ENCODE data around the gene RAB5A.
"Not testable (repeated sequence)": the region's sequence is repeated elsewhere in the genome, so short reads cannot be mapped to it uniquely, and the experiment has no call there.

RAB5A gene

DNA sequence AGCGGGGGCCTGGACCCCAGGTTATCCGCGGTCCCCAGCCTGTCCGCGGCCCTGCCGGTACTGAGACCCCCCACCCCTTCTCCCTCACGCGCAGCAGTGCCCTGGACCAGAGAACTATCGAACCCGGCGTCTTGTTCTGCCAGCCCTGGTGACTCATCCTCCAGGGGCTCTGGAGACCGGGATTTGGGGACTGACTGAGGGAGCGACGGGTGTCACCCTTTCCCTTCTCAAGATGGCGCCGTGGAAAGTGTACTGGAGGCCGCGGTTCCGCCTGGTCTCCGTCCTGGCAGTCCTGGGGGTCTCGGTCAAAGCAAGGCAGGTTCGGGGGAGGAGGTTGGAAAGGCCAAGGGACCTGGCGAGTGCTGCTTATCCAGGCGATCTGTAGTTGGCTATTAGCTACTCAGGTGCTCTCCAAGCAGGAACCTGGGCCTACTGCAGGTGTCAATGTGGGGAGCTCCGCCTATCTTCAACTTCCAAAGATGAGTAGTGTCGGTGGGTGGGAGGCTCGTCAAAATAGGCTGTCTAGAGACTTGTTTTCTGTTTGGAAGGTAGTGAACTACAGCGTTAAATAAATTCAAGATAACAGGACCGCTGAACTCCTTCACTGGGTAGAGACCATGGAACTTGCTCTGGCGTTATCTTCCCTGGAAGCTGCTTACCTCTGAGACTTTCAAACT lies 790 bp downstream of the RAB5A start:
- peak; percentile 45 for DNase-seq (ENCODE audit: low spot score)

DNA sequence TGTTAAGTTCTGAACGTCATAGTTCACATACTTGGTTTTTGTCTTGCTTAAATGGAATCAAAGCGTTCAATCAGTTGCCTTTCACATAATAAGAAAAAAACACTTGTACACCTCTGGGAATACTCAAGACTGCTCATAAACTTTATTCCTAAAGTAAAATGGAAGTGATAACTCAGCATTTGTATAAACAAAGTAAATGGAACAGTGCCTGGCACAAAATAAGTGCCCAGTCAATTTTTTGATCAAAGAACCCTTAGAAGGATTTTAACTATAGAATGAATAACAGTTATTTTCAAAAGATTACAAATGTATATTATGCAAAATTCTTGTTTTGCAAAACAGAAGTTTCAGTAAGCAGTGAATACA lies 1.3 kb downstream of the RAB5A start:
- no peak for DNase-seq (ENCODE audit: low spot score)

DNA sequence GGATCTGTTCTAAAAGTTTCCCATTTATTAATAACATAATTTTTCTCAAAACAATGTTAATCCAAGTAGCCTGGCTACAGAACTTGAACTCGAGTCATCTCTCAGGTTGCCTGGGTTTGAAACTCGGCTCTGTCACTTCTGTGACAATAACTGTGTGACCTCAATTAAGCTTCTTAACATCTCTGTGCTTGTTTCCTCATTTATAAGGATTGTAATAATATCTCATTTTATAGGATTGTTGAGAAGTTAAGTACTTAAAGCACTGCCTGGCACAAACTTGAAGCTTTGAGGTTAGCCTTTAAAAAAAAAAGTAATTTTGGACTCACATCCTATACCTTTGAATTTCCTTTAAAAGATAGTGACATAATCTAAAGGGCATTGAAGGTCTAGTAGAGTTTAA lies 3.4 kb downstream of the RAB5A start:
- DNase-seq (ENCODE audit: low spot score): no peak

DNA sequence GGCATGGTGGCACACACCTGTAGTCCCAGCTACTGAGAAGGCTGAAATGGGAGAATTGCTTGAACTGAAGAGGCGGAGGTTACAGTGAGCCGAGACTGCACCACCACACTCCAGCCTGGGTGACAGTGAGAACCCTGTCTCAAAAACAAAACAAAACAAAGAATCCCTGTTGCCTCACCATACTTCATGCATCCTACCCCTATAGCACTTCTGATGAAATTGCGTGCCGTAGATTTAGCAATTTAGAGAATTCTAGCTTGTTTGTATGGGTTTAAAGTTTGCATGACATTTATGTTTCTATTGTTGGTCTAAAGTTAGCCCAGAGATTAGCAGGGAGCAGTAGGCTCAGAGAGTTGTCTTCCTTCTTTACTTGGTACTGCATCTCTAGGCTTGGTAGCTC lies 7.8 kb downstream of the RAB5A start:
- no peak for DNase-seq (ENCODE audit: low spot score)

DNA sequence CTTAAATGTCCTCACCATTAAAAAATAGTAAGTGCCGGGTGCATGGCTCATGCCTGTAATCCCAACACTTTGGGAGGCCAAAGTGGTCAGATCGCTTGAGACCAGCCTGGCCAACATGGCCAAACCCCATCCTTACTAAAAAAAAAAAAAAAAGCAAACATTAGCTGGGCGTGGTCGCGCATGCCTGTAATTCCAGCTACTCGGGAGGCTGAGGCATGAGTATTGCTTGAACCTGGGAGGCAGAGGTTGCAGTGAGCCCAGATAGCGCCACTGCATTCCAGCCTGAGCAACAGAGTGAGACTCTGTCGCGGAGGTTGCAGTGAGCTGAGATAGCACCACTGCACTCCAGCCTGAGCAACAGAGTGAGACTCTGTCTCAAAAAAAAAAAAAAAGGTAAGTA lies 10.5 kb downstream of the RAB5A start:
- DNase-seq (ENCODE audit: low spot score): not testable (repeated sequence)

DNA sequence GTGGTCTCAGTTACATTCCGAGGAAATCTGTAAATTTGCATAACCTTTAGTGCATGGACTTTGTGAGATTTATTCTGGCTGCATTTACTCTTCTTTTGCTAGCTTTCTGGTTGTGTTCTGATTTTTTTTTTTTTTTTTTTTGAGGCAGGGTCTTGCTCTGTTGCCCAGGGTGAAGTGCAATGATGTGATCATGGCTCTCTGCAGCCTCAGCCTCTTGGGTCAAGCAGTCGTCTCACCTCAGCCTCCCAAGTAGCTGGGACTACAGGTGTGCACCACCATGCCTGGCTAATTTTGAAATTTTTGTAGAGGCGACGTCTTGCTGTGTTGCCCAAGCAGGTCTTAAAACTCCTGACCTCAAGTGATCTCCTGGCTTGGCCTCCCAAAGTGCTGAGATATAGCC lies 12.6 kb downstream of the RAB5A start:
- DNase-seq (ENCODE audit: low spot score): no peak

DNA sequence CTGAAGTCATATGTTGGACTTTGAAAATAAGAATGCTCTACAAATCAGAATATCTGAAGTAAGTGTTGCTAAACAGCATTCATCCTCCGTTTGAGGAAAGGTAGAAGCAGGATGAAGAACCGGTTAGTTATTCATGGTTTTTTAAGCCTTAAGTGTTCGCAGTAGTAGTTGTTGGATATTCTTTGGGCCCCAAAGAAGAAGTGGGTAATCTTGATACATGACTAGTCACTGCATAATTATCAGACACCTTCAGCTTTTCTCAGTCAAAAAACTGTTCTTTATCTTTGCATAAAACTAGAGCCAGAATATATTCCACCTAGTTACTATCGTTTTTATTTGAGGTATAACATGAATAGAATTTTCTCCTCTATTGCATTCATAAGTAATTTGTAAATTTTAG lies 13.8 kb downstream of the RAB5A start:
- no peak for DNase-seq (ENCODE audit: low spot score)

DNA sequence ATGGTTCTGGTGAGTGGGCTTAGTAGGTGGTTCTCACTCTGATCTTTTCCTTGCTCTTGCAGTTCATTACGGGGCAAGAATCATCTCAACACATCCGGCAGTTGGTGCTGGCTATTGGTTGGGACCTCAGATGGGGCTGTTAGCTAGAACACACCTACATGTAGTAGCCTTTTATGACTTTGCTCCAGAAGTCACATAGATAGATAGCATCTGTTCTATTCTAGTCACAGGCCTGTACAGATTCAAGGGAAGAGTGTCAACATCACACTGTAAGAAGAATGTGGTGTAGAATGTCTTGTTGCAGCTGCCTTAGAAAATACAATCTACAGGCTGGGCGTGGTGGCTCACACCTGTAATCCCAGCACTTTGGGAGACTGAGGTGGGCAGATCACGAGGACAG lies 15.1 kb downstream of the RAB5A start:
- DNase-seq (ENCODE audit: low spot score): no peak

DNA sequence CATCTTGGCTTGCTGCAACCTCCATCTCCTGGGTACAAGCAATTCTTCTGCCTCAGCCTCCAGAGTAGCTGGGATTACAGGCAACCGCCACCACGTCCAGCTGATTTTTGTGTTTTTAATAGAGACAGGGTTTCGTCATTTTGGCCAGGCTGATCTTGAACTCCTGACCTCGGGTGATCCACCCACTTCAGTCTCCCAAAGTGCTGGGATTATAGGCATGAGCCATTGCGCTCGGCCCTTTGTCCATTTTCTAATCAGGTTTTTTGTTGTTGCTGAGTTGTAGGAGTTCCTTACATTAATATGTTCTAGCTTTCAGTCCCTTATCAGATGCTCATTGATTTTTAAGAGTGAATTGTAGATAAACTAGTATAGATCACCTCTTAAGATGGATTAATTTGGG lies 20.3 kb downstream of the RAB5A start:
- no peak for DNase-seq (ENCODE audit: low spot score)

DNA sequence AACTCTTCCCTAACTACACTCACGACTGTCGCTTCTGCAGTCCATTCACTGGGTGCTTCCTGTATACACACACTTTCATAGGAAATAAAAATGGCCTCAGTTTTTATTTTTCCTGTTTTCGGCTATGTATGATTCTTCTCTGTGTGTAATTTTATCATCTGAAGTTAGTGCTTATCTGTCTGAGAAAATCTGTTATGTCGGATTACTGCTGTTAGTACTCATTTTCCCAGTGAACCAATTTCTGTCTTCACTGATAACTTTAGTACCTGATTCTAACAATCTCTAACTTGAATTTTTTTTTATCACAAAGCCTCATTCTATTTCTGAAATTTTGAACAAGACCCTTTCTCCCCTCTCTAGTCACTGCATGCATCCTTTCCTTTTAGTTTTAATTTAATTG lies 20.9 kb downstream of the RAB5A start:
- no peak for DNase-seq (ENCODE audit: low spot score)

DNA sequence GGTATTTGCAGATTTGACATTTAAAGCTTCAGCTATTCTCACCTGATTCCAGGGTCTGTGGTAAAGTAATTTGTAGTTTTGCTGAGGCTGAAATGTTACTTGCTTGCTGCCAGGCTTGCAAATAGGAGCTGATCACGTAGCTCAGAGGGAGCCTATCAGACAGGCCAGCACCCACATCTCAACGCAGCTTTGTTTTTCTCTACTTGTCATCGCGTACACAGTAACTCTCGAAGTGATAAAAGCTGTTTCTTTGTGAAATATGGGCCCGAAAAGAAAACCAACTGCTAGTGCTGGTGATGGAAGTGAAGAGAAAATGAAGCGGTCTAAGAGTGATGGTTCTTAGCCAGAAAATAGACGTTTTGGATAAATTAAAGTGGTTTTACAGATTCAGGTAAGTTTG lies 23.4 kb downstream of the RAB5A start:
- no peak for DNase-seq (ENCODE audit: low spot score)

DNA sequence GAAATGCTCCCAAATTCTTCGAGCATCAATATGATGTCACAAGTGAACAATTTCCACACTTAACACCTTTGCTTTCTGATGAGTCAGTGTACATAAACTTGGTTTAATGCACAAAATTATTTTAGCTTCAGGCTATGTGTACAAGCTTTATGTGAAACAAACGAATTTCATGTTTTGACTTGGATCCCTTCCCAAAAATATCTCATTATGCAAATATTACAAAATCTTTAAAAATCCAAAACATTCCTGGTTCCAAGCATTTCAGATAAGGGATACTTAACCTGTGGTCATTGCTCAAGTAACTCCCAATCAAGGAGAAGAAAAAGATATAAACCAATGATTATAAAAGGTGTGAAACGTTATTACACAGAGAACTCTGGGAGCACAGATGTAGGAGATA lies 25.2 kb downstream of the RAB5A start:
- DNase-seq (ENCODE audit: low spot score): no peak

DNA sequence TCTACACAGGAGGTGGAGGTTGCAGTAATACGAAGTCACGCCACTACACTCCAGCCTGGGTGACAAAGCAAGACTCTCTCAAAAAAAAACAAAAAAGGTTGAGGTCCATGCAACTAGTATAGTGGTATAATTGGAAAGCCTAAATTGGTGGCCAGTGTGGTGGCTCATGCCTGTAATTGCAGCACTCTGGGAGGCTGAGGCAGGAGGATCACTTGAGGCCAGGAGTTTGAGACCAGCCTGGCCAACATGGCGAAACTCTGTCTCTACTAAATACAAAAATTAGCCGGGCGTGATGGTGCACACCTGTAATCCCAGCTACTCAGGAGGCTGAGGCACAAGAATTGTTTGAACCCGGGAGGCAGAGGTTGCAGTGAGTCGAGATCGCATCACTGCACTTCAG lies 42.0 kb downstream of the RAB5A start:
- DNase-seq (ENCODE audit: low spot score): not testable (repeated sequence)

DNA sequence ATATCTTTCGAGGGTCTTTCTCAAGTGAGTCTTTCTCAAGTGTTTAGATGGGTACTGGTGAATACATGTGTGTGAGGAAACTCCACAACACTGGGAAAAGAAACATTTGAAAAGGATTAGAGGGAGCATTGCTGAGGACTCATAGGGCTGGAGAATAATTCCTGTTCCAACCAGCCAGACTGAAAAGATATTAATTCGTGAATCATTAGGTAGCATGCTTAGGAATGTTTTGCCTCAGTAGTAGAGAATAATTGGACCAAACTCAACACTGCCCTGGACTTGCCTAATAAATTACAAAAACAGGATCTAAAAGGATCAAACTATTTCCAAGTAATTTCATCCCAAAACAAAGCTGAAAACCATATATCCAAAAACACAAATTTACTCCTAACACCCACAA lies 47.9 kb downstream of the RAB5A start:
- no peak for DNase-seq (ENCODE audit: low spot score)

DNA sequence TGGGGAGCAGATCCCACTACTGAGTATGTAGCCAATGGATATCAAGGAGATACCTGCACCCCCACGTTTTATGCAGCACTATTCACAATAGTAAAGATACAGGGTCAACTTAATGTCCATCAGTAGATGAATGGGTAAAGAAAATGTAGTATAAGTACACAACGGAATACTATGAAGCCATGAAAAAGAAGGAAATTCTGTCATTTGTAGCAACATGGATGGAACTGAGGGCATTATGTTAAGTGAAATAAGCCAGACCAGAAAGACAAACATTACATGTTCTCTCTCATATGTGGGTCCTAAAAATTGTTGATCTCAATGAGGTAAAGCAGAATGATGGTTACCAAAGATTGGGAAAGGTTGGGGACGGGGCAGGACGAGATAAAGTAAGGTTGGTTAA lies 50.6 kb downstream of the RAB5A start:
- DNase-seq (ENCODE audit: low spot score): no peak

DNA sequence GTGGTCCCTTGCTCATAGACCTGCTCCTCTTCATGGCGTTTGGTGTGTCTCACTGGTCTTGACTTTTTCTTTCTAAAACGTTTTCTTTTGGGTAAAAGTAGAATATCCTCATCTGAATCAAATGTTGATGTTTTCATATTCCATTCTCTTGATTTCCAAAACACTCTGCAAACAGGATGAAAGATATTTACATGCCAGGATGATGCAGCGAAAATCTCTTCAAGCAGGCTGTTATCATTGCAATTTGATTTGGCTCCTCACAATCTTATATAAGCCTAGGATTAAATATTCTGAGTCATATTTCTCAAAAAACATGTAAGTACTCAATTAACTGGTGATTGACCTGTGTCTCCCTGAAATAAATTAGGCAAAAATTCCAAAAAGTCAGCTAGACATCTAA lies 55.0 kb downstream of the RAB5A start:
- DNase-seq (ENCODE audit: low spot score): no peak

DNA sequence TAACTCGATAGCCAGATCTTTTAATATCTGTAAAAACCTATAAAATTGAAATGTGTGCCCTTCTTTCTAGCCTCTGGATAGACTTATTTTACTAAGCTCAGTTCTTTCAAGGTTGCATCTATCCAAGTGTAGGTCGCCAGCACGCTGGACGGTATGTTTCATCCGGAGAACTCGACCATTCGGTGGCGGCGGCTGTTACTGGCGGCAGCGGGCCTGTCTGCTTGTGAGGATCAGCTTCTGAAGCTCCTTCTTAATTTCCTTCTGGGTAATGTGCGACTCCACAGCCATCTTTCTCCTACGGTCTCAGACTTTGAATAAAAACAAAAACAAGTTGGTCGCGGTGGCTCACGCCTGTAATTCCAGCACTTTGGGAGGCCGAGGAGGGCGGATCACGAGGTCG lies 61.1 kb downstream of the RAB5A start:
- no peak for DNase-seq (ENCODE audit: low spot score)

DNA sequence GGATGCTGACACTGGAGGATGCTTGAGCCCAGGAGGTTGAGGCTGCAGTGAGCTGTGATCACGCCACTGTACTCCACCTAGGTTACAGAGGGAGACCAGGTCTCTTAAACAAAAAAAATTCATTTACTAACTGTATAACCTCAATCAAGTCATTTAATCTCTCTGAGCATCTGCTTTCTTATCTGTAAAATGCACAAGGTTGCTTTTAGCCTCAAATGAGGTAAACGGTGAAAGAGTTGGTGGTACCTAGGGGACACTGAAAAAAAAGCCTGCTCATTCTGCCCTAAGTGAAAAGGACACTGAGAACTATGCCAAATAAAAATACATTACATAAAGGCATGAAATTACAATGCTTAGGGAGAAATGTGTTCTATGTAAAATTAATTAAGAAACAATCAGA lies 61.7 kb downstream of the RAB5A start:
- no peak for DNase-seq (ENCODE audit: low spot score)

DNA sequence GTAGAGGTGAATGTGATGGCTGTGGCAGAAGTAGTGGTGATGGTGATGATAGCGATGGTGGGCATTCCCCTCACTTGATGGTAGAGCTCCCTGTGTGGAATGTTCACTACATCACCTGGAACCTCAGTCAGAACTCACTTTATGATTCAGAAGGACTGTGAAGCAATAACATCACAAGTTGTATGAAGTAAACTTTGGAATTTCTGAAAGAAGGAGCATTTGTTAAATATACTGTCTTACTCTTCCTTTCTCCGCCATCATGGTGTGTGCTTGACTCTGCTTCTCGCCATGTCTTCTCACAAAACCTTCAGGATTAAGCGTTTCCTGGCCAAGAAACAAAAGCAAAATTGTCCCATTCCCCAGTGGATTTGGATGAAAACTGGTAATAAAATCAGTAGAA lies 65.3 kb downstream of the RAB5A start, which contains the start of gene PP2D1:
Gene PP2D1 (minus strand): TSS at position 101 of the 400 bp plus-strand sequence. CDS start 192 bp downstream, outside the sequence.
- no peak for DNase-seq (ENCODE audit: low spot score)

DNA sequence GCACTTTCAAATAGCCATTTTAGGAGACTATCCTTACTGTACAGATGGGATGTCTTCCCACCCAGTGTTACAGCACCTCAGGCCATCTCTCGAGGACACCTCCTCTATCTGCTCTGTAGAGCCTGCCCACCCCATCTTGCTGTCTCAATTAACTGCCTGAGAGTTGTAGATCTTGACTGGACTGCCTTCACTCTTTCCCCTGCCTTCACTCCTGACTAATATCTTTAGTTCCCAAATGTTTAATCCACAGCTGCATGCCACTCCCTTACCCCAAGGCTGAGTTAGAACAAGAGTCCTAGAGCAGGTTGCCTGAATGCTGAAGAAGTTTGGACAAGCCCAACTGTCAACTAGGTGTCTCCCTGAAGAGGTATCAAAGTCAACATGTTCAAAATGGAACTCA lies 66.5 kb downstream of the RAB5A start:
- DNase-seq (ENCODE audit: low spot score): no peak

DNA sequence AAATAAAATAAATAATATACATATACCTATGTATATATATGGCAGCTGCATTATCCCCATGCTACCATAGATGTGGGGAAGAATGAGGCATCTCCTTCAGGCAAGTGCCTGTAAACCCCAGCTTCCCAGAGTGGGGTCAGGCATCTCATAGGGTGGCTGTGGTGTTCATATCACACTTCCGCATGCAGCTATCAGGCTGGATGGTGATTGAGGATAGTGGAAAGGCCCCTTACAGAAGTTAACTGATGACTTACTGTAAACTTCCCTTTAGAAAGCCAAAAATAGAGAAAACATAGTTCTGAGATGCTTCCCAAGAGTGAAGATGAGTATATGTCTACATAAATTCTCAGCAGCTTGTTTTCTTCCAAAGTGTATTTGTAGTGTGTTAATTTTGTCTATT lies 68.6 kb downstream of the RAB5A start:
- no peak for DNase-seq (ENCODE audit: low spot score)

DNA sequence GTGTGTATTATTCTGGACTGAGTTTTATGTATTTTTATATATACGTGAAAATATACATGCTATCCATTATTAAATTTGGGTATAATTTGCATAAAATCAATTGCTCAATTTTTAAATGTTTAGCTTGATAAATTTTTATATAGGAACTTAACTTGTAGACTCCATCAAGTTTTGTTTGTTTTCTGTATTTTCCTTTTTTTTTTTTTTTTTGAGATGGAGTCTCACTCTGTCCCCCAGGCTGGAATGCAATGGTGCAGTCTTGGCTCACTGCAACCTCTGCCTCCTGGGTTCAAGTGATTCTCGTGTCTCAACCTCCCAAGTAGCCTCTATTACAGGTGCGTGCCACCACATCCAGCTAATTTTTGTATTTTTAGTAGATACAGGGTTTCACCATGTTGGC lies 69.2 kb downstream of the RAB5A start:
- not testable (repeated sequence) for DNase-seq (ENCODE audit: low spot score)

DNA sequence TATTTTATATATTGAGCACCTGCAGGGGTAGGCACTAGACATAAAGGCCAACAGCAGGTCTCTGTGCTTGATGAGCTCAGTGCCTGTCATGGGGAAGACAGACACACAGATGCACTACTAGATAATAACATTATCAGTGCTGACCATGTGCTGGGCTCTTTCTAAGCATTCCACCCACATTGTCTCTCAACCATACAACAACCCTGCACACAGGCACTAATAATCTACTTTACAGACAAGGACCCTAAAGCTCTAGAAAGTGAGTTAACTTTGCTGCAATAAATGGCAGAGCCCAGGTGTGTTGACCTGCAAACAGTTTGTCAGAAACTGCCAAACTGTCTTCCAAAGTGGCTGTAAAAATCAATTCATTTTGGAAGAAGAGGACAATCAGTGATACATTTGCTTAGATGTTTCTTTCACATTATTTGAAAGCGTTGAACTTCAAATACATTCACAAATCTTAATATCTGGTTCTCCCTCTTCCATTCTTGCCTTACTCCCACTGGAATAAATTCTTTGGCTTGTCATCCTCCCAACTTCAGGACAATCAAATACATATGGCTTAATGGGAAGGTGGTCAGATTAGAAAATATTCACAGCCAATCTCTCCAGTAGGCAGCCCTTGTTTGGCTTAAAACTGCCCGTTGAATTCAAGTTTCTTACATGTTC lies 76.2 kb downstream of the RAB5A start:
- no peak for DNase-seq (ENCODE audit: low spot score)

Data from CD4-positive, alpha-beta T cell treated with Interleukin-2 at 100 ng/mL for 4 hours (primary cell).